Mammary epithelial cell (primary cell): ENCODE measurements around the gene COQ10B.

Source experiments
- EZH2 ChIP-seq: IDR thresholded peaks from 2 replicates; pipeline ENCODE4 v1.6.1; 2012; ENCODE audit warnings: low read length, inconsistent platforms, borderline replicate concordance
- TF ChIP-seq, protein P1 (sequence below), 2 donors: IDR thresholded peaks in 1 of 2; conservative IDR thresholded peaks in 1 of 2; 2 replicates each; pipeline ENCODE4 v1.5.1; 2011 to 2012; ENCODE audit warnings: inconsistent platforms in 2 of 2, low read length in 2 of 2, mild to moderate bottlenecking in 2 of 2, control low read depth in 1 of 2, low read depth in 1 of 2; ENCODE audit not compliant: insufficient read depth in 1 of 2; ENCODE audit errors: extremely low read depth in 1 of 2

DNA sequence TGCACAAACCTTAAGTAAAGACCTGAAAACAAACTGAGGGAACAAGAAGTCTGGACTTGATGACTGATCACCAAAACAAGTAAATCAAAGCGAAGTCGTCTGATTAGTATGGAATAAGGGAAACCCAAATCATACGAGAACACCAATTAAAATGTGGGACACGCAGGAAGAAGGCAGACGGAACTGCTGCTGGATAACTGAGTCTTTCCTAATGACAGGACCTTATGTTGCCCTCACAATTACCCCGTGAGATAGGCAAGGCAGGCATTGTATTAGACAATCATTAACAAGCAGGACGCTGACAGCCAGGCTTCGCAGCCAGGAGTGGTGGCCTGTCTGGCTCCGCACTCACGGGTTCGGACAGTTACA is 614 bp upstream of the COQ10B start:
- TF ChIP-seq EZH2 = no peak
- TF ChIP-seq, protein P1, sequence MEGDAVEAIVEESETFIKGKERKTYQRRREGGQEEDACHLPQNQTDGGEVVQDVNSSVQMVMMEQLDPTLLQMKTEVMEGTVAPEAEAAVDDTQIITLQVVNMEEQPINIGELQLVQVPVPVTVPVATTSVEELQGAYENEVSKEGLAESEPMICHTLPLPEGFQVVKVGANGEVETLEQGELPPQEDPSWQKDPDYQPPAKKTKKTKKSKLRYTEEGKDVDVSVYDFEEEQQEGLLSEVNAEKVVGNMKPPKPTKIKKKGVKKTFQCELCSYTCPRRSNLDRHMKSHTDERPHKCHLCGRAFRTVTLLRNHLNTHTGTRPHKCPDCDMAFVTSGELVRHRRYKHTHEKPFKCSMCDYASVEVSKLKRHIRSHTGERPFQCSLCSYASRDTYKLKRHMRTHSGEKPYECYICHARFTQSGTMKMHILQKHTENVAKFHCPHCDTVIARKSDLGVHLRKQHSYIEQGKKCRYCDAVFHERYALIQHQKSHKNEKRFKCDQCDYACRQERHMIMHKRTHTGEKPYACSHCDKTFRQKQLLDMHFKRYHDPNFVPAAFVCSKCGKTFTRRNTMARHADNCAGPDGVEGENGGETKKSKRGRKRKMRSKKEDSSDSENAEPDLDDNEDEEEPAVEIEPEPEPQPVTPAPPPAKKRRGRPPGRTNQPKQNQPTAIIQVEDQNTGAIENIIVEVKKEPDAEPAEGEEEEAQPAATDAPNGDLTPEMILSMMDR (conservative IDR thresholded peaks at IDR 0.05 in 1 of 2, IDR thresholded peaks at IDR 0.05 in 1 of 2; ENCODE audit: extremely low read depth in 1 of 2, insufficient read depth in 1 of 2, low read depth in 1 of 2, low read length in 2 of 2) = no peak
